HG02759 (cell line): ENCODE results near the gene FBH1.
"Not testable (repeated sequence)": the region's sequence is repeated elsewhere in the genome, so short reads cannot be mapped to it uniquely, and the experiment has no call there.

Experiments used
- ATAC-seq: cut with Tn5 transposase; IDR thresholded peaks from one replicate; pipeline ENCODE4 v1.9.1; 2021; ENCODE audit warnings: mild to moderate bottlenecking, moderate library complexity; ENCODE audit not compliant: unreplicated experiment

Gene FBH1

GRCh38 chr10:5889624-5890451 is at the start of gene FBH1, which contains the start of gene ANKRD16:
Gene FBH1 (plus strand): TSS chr10:5890243. CDS start chr10:5890346, 103 bp downstream.
Gene ANKRD16 (minus strand): TSS chr10:5889893. CDS start chr10:5889354, 539 bp downstream.
- peak; percentile 86 for ATAC-seq

GRCh38 chr10:5840314-5841307 is 49.4 kb upstream of the FBH1 start:
- ATAC-seq: peak; percentile 85

- no peak for ATAC-seq
Measured at GRCh38 chr10:5841965-5842364, 48.1 kb upstream of the FBH1 start.

GRCh38 chr10:5843686-5844344 is 46.2 kb upstream of the FBH1 start:
- no peak for ATAC-seq

GRCh38 chr10:5844345-5845055 is 45.5 kb upstream of the FBH1 start:
- ATAC-seq: no peak

GRCh38 chr10:5846667-5847066 is 43.4 kb upstream of the FBH1 start:
- ATAC-seq: not testable (repeated sequence)

- ATAC-seq: no peak
Measured at GRCh38 chr10:5854131-5854475, 35.9 kb upstream of the FBH1 start.

- ATAC-seq: no peak
Measured at GRCh38 chr10:5855979-5856700, 33.9 kb upstream of the FBH1 start.

- ATAC-seq: no peak
Measured at GRCh38 chr10:5856701-5857004, 33.4 kb upstream of the FBH1 start.

GRCh38 chr10:5858811-5859210 is 31.2 kb upstream of the FBH1 start:
- ATAC-seq: no peak

- no peak for ATAC-seq
Measured at GRCh38 chr10:5860066-5860465, 30.0 kb upstream of the FBH1 start.

GRCh38 chr10:5862360-5862961 is 27.6 kb upstream of the FBH1 start:
- peak; percentile 94 for ATAC-seq

- not testable (repeated sequence) for ATAC-seq
Measured at GRCh38 chr10:5862981-5863685, 26.9 kb upstream of the FBH1 start.

GRCh38 chr10:5866451-5867081 is 23.5 kb upstream of the FBH1 start:
- not testable (repeated sequence) for ATAC-seq

- not testable (repeated sequence) for ATAC-seq
Measured at GRCh38 chr10:5867091-5867615, 22.9 kb upstream of the FBH1 start.

- not testable (repeated sequence) for ATAC-seq
Measured at GRCh38 chr10:5868383-5868782, 21.7 kb upstream of the FBH1 start.

- no peak for ATAC-seq
Measured at GRCh38 chr10:5869156-5869555, 20.9 kb upstream of the FBH1 start.

- no peak for ATAC-seq
Measured at GRCh38 chr10:5871596-5871995, 18.4 kb upstream of the FBH1 start.
